ENCODE results near the gene SYVN1.
A peak's percentile ranks its signal among the peaks of the same experiment; 100 is the strongest.
"Not testable (repeated sequence)": the region's sequence is repeated elsewhere in the genome, so short reads cannot be mapped to it uniquely, and the experiment has no call there.

SYVN1 gene

GRCh38 chr11:65151331-65151899, 17.1 kb upstream of the SYVN1 start:
- DNase-seq (ENCODE audit: low read depth in 2 of 2), result no peak

- no peak for DNase-seq (ENCODE audit: low read depth in 2 of 2)
Measured at GRCh38 chr11:65150509-65151299, 16.4 kb upstream of the SYVN1 start.

GRCh38 chr11:65150131-65150508, 15.8 kb upstream of the SYVN1 start:
- not testable (repeated sequence) for DNase-seq (ENCODE audit: low read depth in 2 of 2)

- DNase-seq (ENCODE audit: low read depth in 2 of 2), result no peak
Measured at GRCh38 chr11:65148657-65149056, 14.3 kb upstream of the SYVN1 start.

- DNase-seq (ENCODE audit: low read depth in 2 of 2), result no peak
Measured at GRCh38 chr11:65147352-65148075, 13.2 kb upstream of the SYVN1 start.

- DNase-seq (ENCODE audit: low read depth in 2 of 2), result no peak
Measured at GRCh38 chr11:65141896-65142494, 7.7 kb upstream of the SYVN1 start.

GRCh38 chr11:65136515-65137096, 2.3 kb upstream of the SYVN1 start:
- DNase-seq (ENCODE audit: low read depth in 2 of 2), result no peak

GRCh38 chr11:65135633-65136145, 1.4 kb upstream of the SYVN1 start:
- DNase-seq (ENCODE audit: low read depth in 2 of 2), result no peak

GRCh38 chr11:65134952-65135632, 773 bp upstream of the SYVN1 start:
- peak; percentile 58 to 74 for DNase-seq (ENCODE audit: low read depth in 2 of 2)

GRCh38 chr11:65133724-65134123, 595 bp downstream of the SYVN1 start:
- no peak for DNase-seq (ENCODE audit: low read depth in 2 of 2)

- peak; percentile 34 to 52 for DNase-seq (ENCODE audit: low read depth in 2 of 2)
Measured at GRCh38 chr11:65132988-65133700, 1.2 kb downstream of the SYVN1 start.

- no peak for DNase-seq (ENCODE audit: low read depth in 2 of 2)
Measured at GRCh38 chr11:65132238-65132987, 1.9 kb downstream of the SYVN1 start.

- DNase-seq (ENCODE audit: low read depth in 2 of 2), result no peak
Measured at GRCh38 chr11:65131895-65132237, 2.5 kb downstream of the SYVN1 start.

- DNase-seq (ENCODE audit: low read depth in 2 of 2), result no peak
Measured at GRCh38 chr11:65131417-65131776, 2.9 kb downstream of the SYVN1 start.

- no peak for DNase-seq (ENCODE audit: low read depth in 2 of 2)
Measured at GRCh38 chr11:65130631-65131416, 3.5 kb downstream of the SYVN1 start.

- no peak for DNase-seq (ENCODE audit: low read depth in 2 of 2)
Measured at GRCh38 chr11:65129649-65130441, 4.5 kb downstream of the SYVN1 start.

GRCh38 chr11:65128182-65129145, 5.9 kb downstream of the SYVN1 start:
- no peak for DNase-seq (ENCODE audit: low read depth in 2 of 2)
